ENCODE data around the gene ALK. TPM values are rescaled to one million over a fixed set of nuclear protein-coding genes. Genes with fewer than 3 reads are reported as not detected.

ALK gene
- total and polyA plus RNA-seq, 2 experiments from 2014 or later, result 0.35 TPM; not detected in 1

GRCh38 chr2:29617351-29617750, 304.0 kb downstream of the ALK start:
- TF ChIP-seq EZH2 (IDR thresholded peaks at IDR 0.05; ENCODE audit: low read depth, unreplicated experiment) (no peak), NANOG (IDR thresholded peaks at IDR 0.05; ENCODE audit: borderline replicate concordance) (no peak), ZNF462 (CRISPR knock-in tag; IDR thresholded peaks at IDR 0.05) (no peak), POLR2AphosphoS5 (IDR thresholded peaks at IDR 0.05; ENCODE audit: low read depth) (no peak), REST (IDR thresholded peaks at IDR 0.05; ENCODE audit: unreplicated experiment) (no peak), ZNF114 (CRISPR knock-in tag; IDR thresholded peaks at IDR 0.05) (no peak), ETS1 (IDR thresholded peaks at IDR 0.05) (no peak), EZH2phosphoT487 (IDR thresholded peaks at IDR 0.05; ENCODE audit: unreplicated experiment) (no peak), STAT1 (IDR thresholded peaks at IDR 0.05; ENCODE audit: unreplicated experiment) (no peak), JUNB (IDR thresholded peaks at IDR 0.05; ENCODE audit: unreplicated experiment) (no peak), CTCF (conservative IDR thresholded peaks at IDR 0.05; ENCODE audit: low read depth in 2 of 2) (no peak), CREB1 (CRISPR knock-in tag; IDR thresholded peaks at IDR 0.05; ENCODE audit: low read depth) (no peak), ZNF331 (CRISPR knock-in tag; IDR thresholded peaks at IDR 0.05; ENCODE audit: low read depth) (no peak)
- no peaks in the 10 kb centered on the region for H3K9me2 ChIP-seq (ENCODE audit: insufficient read depth)
- H4K20me1 ChIP-seq (replicated peaks; ENCODE audit: insufficient read depth), result no peaks in the 10 kb centered on the region
- H3K4me3 ChIP-seq, result no peak overlapping the region
- H3F3A ChIP-seq (replicated peaks; ENCODE audit: low read depth), result no peaks in the 10 kb centered on the region
- Mint-ChIP-seq H3K27me3 (ENCODE audit: insufficient read depth, low read depth, poor library complexity) (peaks cover 2% of the 10 kb centered on the region), H3K36me3 (ENCODE audit: low read depth) (no peaks in the 10 kb centered on the region), H3K27ac (no peak overlapping the region), H3K9me3 (no peaks in the 10 kb centered on the region; the same call in 2 of the 3 replicates), H3K4me1 (peaks cover 22% of the 10 kb centered on the region), H3K4me3 (no peak overlapping the region)
- H2AFZ ChIP-seq, result no peak overlapping the region
- no peaks in the 10 kb centered on the region for H3K36me3 ChIP-seq (ENCODE audit: insufficient read depth)
- ATAC-seq, result no peak
- no peak overlapping the region for H3K4me2 ChIP-seq
- 0 out of 2 replicates have a peak, but pooled peaks cover 3% of the 10 kb centered on the region for H3K4me1 ChIP-seq (ENCODE audit: insufficient read depth)
- H3K27me3 ChIP-seq (ENCODE audit: insufficient read depth), result no peaks in the 10 kb centered on the region
- H3K79me2 ChIP-seq (replicated peaks; ENCODE audit: insufficient read depth), result no peaks in the 10 kb centered on the region
- no peak for DNase-seq (ENCODE audit: low spot score)
- H3K27ac ChIP-seq (ENCODE audit: low read depth), result no peak overlapping the region
